PC-3 (cell line): Measurements from ENCODE around the gene GPATCH1. TPM values are rescaled to one million over a fixed set of nuclear protein-coding genes. Genes with fewer than 3 reads are reported as not detected.

Experiments
- ATAC-seq: fragments of 200-7000 bp; cut with Tn5 transposase; 2 replicates; pipeline ENCODE4 v1.9.1; 2020; ENCODE audit warnings: mild to moderate bottlenecking, moderate library complexity
- BruUV-seq: library from RNA; stranded (reverse); fragments of 400-500 nt; replicated peaks from 2 replicates; lab custom pipeline; 2021; lab: Mats Ljungman, UMichigan
- CTCF ChIA-PET: fragments of 300-600 bp; sonication (Branson Sonifier 250); formaldehyde crosslinking; loops from one replicate; lab custom pipeline; 2022; ENCODE audit warnings: antibody characterized with exemption; lab: Charles Lee
- POLR2A ChIA-PET: fragments of 300-600 bp; sonication (Branson Sonifier 250); formaldehyde crosslinking; loops from one replicate; lab custom pipeline; 2022; ENCODE audit warnings: antibody characterized with exemption; ENCODE audit not compliant: unreplicated experiment; lab: Charles Lee
- DNase-seq: peaks from one replicate; pipeline ENCODE4 v3.0.0-alpha.2; 2015
- H2AFZ ChIP-seq: fragments of 300-600 bp; sonication (generic); 2 replicates; pipeline ENCODE4 v1.6.0; 2016; ENCODE audit warnings: antibody characterized with exemption, low read length
- H3F3A ChIP-seq: fragments of 300-600 bp; sonication (generic); one replicate; pipeline ENCODE4 v1.6.0; 2017; ENCODE audit warnings: antibody characterized with exemption, low read length, control low read depth, mild to moderate bottlenecking; ENCODE audit not compliant: unreplicated experiment
- H3K27ac ChIP-seq: fragments of 300-600 bp; sonication (generic); 2 replicates; pipeline ENCODE4 v1.5.1; 2016; ENCODE audit warnings: mild to moderate bottlenecking, low read length
- H3K27me3 ChIP-seq: fragments of 300-600 bp; sonication (generic); 2 replicates; pipeline ENCODE4 v1.6.1; 2016; ENCODE audit warnings: low read length, mixed read lengths
- H3K36me3 ChIP-seq: fragments of 300-600 bp; sonication (generic); 2 replicates; pipeline ENCODE4 v1.6.1; 2016; ENCODE audit warnings: low read depth, mixed run types, low read length, mixed read lengths
- H3K4me1 ChIP-seq: fragments of 300-600 bp; sonication (generic); 2 replicates; pipeline ENCODE4 v1.5.1; 2016; ENCODE audit warnings: low read length; ENCODE audit not compliant: insufficient read depth
- H3K4me2 ChIP-seq: fragments of 300-600 bp; sonication (generic); 2 replicates; pipeline ENCODE4 v1.6.0; 2016; ENCODE audit warnings: low read length
- H3K4me3 ChIP-seq: fragments of 300-600 bp; sonication (generic); 2 replicates; pipeline ENCODE4 v1.5.1; 2016; ENCODE audit warnings: mild to moderate bottlenecking, low read length, mixed read lengths
- H3K79me2 ChIP-seq: fragments of 300-600 bp; sonication (generic); 2 replicates; pipeline ENCODE4 v1.6.1; 2017; ENCODE audit warnings: low read length, mixed read lengths
- H3K9ac ChIP-seq: fragments of 300-600 bp; sonication (generic); 2 replicates; pipeline ENCODE4 v1.6.0; 2016; ENCODE audit warnings: mild to moderate bottlenecking, low read length
- H3K9me2 ChIP-seq: fragments of 300-600 bp; sonication (generic); replicated peaks from 2 replicates; pipeline ENCODE4 v1.6.1; 2016; ENCODE audit warnings: mixed run types, low read length, mixed read lengths
- H3K9me3 ChIP-seq: fragments of 300-600 bp; sonication (generic); 2 replicates; pipeline ENCODE4 v1.6.1; 2016; ENCODE audit warnings: low read length, mixed read lengths
- H4K20me1 ChIP-seq: fragments of 300-600 bp; sonication (generic); 2 replicates; pipeline ENCODE4 v1.6.1; 2016; ENCODE audit warnings: low read length, mixed read lengths
- CTCF ChIP-seq: fragments of 300-600 bp; sonication (generic); conservative IDR thresholded peaks from 2 replicates; pipeline ENCODE4 v1.5.1; 2017; ENCODE audit warnings: antibody characterized with exemption, low read depth, mild to moderate bottlenecking, low read length
- EZH2 ChIP-seq: fragments of 300-600 bp; sonication (generic); IDR thresholded peaks from one replicate; pipeline ENCODE4 v1.6.1; 2017; ENCODE audit warnings: antibody characterized with exemption, mild to moderate bottlenecking, low read length; ENCODE audit not compliant: unreplicated experiment
- EZH2phosphoT487 ChIP-seq: fragments of 300-600 bp; sonication (generic); IDR thresholded peaks from 2 replicates; pipeline ENCODE4 v1.6.1; 2018; ENCODE audit warnings: mild to moderate bottlenecking, antibody characterized with exemption, low read length, borderline replicate concordance
- intact Hi-C: fragments of 100-400 bp; cut with micrococcal nuclease; formaldehyde crosslinking; loops from 2 replicates; pipeline ENCODE4 v1.9.0; 2023
- total RNA-seq: library from RNA; depleted of rRNA; stranded (reverse); fragments of >200 nt; gene quantifications from 2 replicates; pipeline ENCODE4 v1.2.3, GENCODE V29; 2014

The GPATCH1 gene
- total RNA-seq, 1 experiment from 2014 or later, result 6.9 TPM

GRCh38 chr19:33090179-33090578 is 9.2 kb downstream of the GPATCH1 start:
- Histone ChIP-seq H2AFZ (no peak overlapping the region), H3K79me2 (no peaks in the 10 kb centered on the region), H3K4me2 (no peak overlapping the region), H3K27me3 (no peaks in the 10 kb centered on the region), H3K9ac (no peak overlapping the region), H4K20me1 (no peaks in the 10 kb centered on the region), H3K9me2 (no peaks in the 10 kb centered on the region), H3K36me3 (no peaks in the 10 kb centered on the region; the same call in 1 of the 2 replicates), H3K4me3 (no peak overlapping the region), H3K9me3 (no peaks in the 10 kb centered on the region), H3K27ac (no peak overlapping the region), H3K4me1 (no peaks in the 10 kb centered on the region), H3F3A (no peaks in the 10 kb centered on the region)
- ChIA-PET CTCF (no interaction called here), POLR2A (no interaction called here)
- ATAC-seq, result no peak
- intact Hi-C loops, result no loop called here
- no peak for TF ChIP-seq CTCF
- TF ChIP-seq EZH2, result no peak
- no peak for TF ChIP-seq EZH2phosphoT487
- no TSS peak for BruUV-seq
- DNase-seq, result no peak

GRCh38 chr19:33093420-33094210 is 12.6 kb downstream of the GPATCH1 start:
- no peaks in the 10 kb centered on the region for H3K27me3 ChIP-seq
- H3K9me3 ChIP-seq, result no peaks in the 10 kb centered on the region
- no peaks in the 10 kb centered on the region for H3F3A ChIP-seq
- H3K9me2 ChIP-seq, result no peaks in the 10 kb centered on the region
- no TSS peak for BruUV-seq
- H3K36me3 ChIP-seq, result peaks cover 7% of the 10 kb centered on the region; the same call in 1 of the 2 replicates
- no peak overlapping the region for H3K4me3 ChIP-seq
- no peak for TF ChIP-seq CTCF
- H3K4me1 ChIP-seq, result peaks cover 15% of the 10 kb centered on the region
- POLR2A ChIA-PET, result no interaction called here
- no peaks in the 10 kb centered on the region for H3K79me2 ChIP-seq
- CTCF ChIA-PET, result no interaction called here
- H3K9ac ChIP-seq, result no peak overlapping the region
- DNase-seq, result no peak
- no peak overlapping the region for H3K27ac ChIP-seq
- intact Hi-C loops, result no loop called here
- H2AFZ ChIP-seq, result no peak overlapping the region
- H3K4me2 ChIP-seq, result no peak overlapping the region
- no peak for ATAC-seq
- no peaks in the 10 kb centered on the region for H4K20me1 ChIP-seq

- Histone ChIP-seq H3K4me2 (no peak overlapping the region), H3K4me3 (no peak overlapping the region), H3K27me3 (no peaks in the 10 kb centered on the region), H3K36me3 (peaks cover 7% of the 10 kb centered on the region; the same call in 1 of the 2 replicates), H3K9ac (no peak overlapping the region), H3K4me1 (peaks cover 16% of the 10 kb centered on the region), H2AFZ (no peak overlapping the region), H3K9me3 (no peaks in the 10 kb centered on the region), H3K27ac (no peak overlapping the region), H3F3A (no peaks in the 10 kb centered on the region), H3K9me2 (no peaks in the 10 kb centered on the region), H4K20me1 (no peaks in the 10 kb centered on the region), H3K79me2 (no peaks in the 10 kb centered on the region)
- CTCF ChIA-PET, result no interaction called here
- POLR2A ChIA-PET, result no interaction called here
- no TSS peak for BruUV-seq
- no peak for ATAC-seq
- TF ChIP-seq CTCF (no peak), EZH2phosphoT487 (no peak), EZH2 (no peak)
- intact Hi-C loops, result no loop called here
- DNase-seq, result peak; percentile 3
Observed at GRCh38 chr19:33094436-33095067, 13.6 kb downstream of the GPATCH1 start.
